Loucy (cell line): ENCODE data around the gene FRMD5.
"Not testable (repeated sequence)": the region's sequence is repeated elsewhere in the genome, so short reads cannot be mapped to it uniquely, and the experiment has no call there.

Experiments used
- H2AFZ ChIP-seq: fragments of 200-600 bp; sonication (generic); 2 replicates; pipeline ENCODE4 v1.6.0; 2016; ENCODE audit warnings: antibody characterized with exemption, mild to moderate bottlenecking, low read length, moderate library complexity
- H3F3A ChIP-seq: fragments of 200-600 bp; 2 replicates; pipeline ENCODE4 v1.6.0; 2016; ENCODE audit warnings: antibody characterized with exemption, low read depth, mild to moderate bottlenecking
- H3K27me3 ChIP-seq: fragments of 200-600 bp; sonication (generic); 2 replicates; pipeline ENCODE4 v1.6.1; 2014; ENCODE audit warnings: low read length, mild to moderate bottlenecking; ENCODE audit not compliant: insufficient read depth, poor library complexity, severe bottlenecking
- H3K36me3 ChIP-seq: fragments of 200-600 bp; sonication (generic); 2 replicates; pipeline ENCODE4 v1.6.1; 2016; ENCODE audit warnings: low read length; ENCODE audit not compliant: insufficient read depth
- H3K4me1 ChIP-seq: fragments of 200-600 bp; sonication (generic); 2 replicates; pipeline ENCODE4 v1.5.1; 2014; ENCODE audit warnings: low read length, mild to moderate bottlenecking; ENCODE audit not compliant: insufficient read depth, poor library complexity, severe bottlenecking
- H3K4me2 ChIP-seq: fragments of 200-600 bp; sonication (generic); 2 replicates; pipeline ENCODE4 v1.6.0; 2014; ENCODE audit warnings: antibody characterized with exemption, low read length, low read depth, mild to moderate bottlenecking; ENCODE audit not compliant: poor library complexity, severe bottlenecking
- H3K4me3 ChIP-seq: fragments of 200-600 bp; sonication (generic); 2 replicates; pipeline ENCODE4 v1.5.1; 2014; ENCODE audit warnings: low read length, mild to moderate bottlenecking, mixed read lengths; ENCODE audit not compliant: poor library complexity, severe bottlenecking
- H3K79me2 ChIP-seq: fragments of 200-600 bp; sonication (generic); 2 replicates; pipeline ENCODE4 v1.6.1; 2014; ENCODE audit warnings: low read length; ENCODE audit not compliant: insufficient read depth
- H3K9ac ChIP-seq: fragments of 200-600 bp; sonication (generic); 2 replicates; pipeline ENCODE4 v1.6.0; 2014; ENCODE audit warnings: mild to moderate bottlenecking, low read depth, low read length, moderate library complexity; ENCODE audit not compliant: poor library complexity, severe bottlenecking
- H3K9me2 ChIP-seq: fragments of 200-600 bp; sonication (generic); replicated peaks from 2 replicates; pipeline ENCODE4 v1.6.1; 2016; ENCODE audit warnings: low read depth, low read length, mixed read lengths
- H3K9me3 ChIP-seq: fragments of 200-600 bp; sonication (generic); 2 replicates; pipeline ENCODE4 v1.6.1; 2014; ENCODE audit warnings: mild to moderate bottlenecking, antibody characterized with exemption, low read length, low read depth; ENCODE audit not compliant: insufficient read depth
- H4K20me1 ChIP-seq: fragments of 200-600 bp; sonication (generic); 2 replicates; pipeline ENCODE4 v1.6.0; 2014; ENCODE audit warnings: antibody characterized with exemption, low read length, mild to moderate bottlenecking; ENCODE audit not compliant: insufficient read depth, poor library complexity, severe bottlenecking
- CTCF ChIP-seq: fragments of 200-600 bp; sonication (generic); conservative IDR thresholded peaks from 2 replicates; pipeline ENCODE4 v1.5.1; 2014; ENCODE audit warnings: mild to moderate bottlenecking, antibody characterized with exemption, low read length
- EZH2phosphoT487 ChIP-seq: fragments of 200-600 bp; IDR thresholded peaks from 2 replicates; pipeline ENCODE4 v1.6.1; 2018; ENCODE audit warnings: antibody characterized with exemption, mild to moderate bottlenecking, moderate library complexity, borderline replicate concordance

Gene FRMD5

GRCh38 chr15:43871835-43872234 is 323.2 kb downstream of the FRMD5 start:
- TF ChIP-seq CTCF: no peak
- no peak for TF ChIP-seq EZH2phosphoT487
- Histone ChIP-seq H3K4me3 (no peak overlapping the region), H3K36me3 (peaks cover 34% of the 10 kb centered on the region; the same call in 1 of the 2 replicates), H3K9me2 (no peaks in the 10 kb centered on the region), H4K20me1 (peaks cover 19% of the 10 kb centered on the region), H2AFZ (no peak overlapping the region), H3K79me2 (no peaks in the 10 kb centered on the region), H3K9ac (no peak overlapping the region), H3K27me3 (no peaks in the 10 kb centered on the region), H3K4me1 (peaks cover 17% of the 10 kb centered on the region), H3K9me3 (no peaks in the 10 kb centered on the region), H3K4me2 (no peak overlapping the region), H3F3A (0 out of 2 replicates have a peak, but pooled peaks cover 4% of the 10 kb centered on the region)

GRCh38 chr15:43868406-43868805 is 326.7 kb downstream of the FRMD5 start:
- Histone ChIP-seq H3K4me1 (peaks cover 17% of the 10 kb centered on the region), H3K79me2 (no peaks in the 10 kb centered on the region), H4K20me1 (peaks cover 20% of the 10 kb centered on the region), H3K4me3 (no peak overlapping the region), H3K4me2 (peak overlapping the region; percentile 41), H3K27me3 (no peaks in the 10 kb centered on the region), H3F3A (0 out of 2 replicates have a peak, but pooled peaks cover 4% of the 10 kb centered on the region), H2AFZ (no peak overlapping the region), H3K9ac (no peak overlapping the region), H3K36me3 (peaks cover 48% of the 10 kb centered on the region), H3K9me3 (no peaks in the 10 kb centered on the region), H3K9me2 (no peaks in the 10 kb centered on the region)
- 0 out of 2 replicates have a peak, but pooled peaks have one; percentile 33 for TF ChIP-seq EZH2phosphoT487
- TF ChIP-seq CTCF: no peak

- H3K9ac ChIP-seq: no peak overlapping the region
- H3K4me3 ChIP-seq: no peak overlapping the region
- no peaks in the 10 kb centered on the region for H3K79me2 ChIP-seq
- TF ChIP-seq CTCF: no peak
- no peak for TF ChIP-seq EZH2phosphoT487
- H3F3A ChIP-seq: 0 out of 2 replicates have a peak, but pooled peaks cover 4% of the 10 kb centered on the region
- H3K9me2 ChIP-seq: no peaks in the 10 kb centered on the region
- H4K20me1 ChIP-seq: peaks cover 20% of the 10 kb centered on the region
- peaks cover 17% of the 10 kb centered on the region for H3K4me1 ChIP-seq
- no peaks in the 10 kb centered on the region for H3K9me3 ChIP-seq
- no peaks in the 10 kb centered on the region for H3K27me3 ChIP-seq
- H2AFZ ChIP-seq: no peak overlapping the region
- H3K4me2 ChIP-seq: no peak overlapping the region
- H3K36me3 ChIP-seq: peaks cover 49% of the 10 kb centered on the region
Observed at GRCh38 chr15:43867096-43867495, 328.0 kb downstream of the FRMD5 start.

GRCh38 chr15:43866636-43867035 is 328.4 kb downstream of the FRMD5 start:
- not testable (repeated sequence) for H3K27me3 ChIP-seq, H3F3A ChIP-seq, H3K9me3 ChIP-seq, H3K79me2 ChIP-seq, H3K4me2 ChIP-seq, H2AFZ ChIP-seq, H3K9me2 ChIP-seq, H3K9ac ChIP-seq, H3K4me3 ChIP-seq
- H4K20me1 ChIP-seq: peaks cover 20% of the 10 kb centered on the region
- peaks cover 45% of the 10 kb centered on the region for H3K36me3 ChIP-seq
- peaks cover 17% of the 10 kb centered on the region for H3K4me1 ChIP-seq
